CD4-positive, alpha-beta T cell (primary cell): ENCODE data around the gene CLCN6. TPM values are rescaled to one million over a fixed set of nuclear protein-coding genes. Genes with fewer than 3 reads are reported as not detected.

Experiments used
- ATAC-seq: fragments of 200-7000 bp; cut with Tn5 transposase; one replicate; pipeline ENCODE4 v1.10.0; 2022; ENCODE audit warnings: mild to moderate bottlenecking; ENCODE audit not compliant: poor library complexity
- CTCF ChIA-PET: fragments of 350-600 bp; sonication (Branson Sonifier 250); formaldehyde crosslinking; loops from one replicate; lab custom pipeline; 2021; ENCODE audit warnings: antibody characterized with exemption, inconsistent platforms; lab: Charles Lee
- POLR2A ChIA-PET: fragments of 350-600 bp; sonication (Branson Sonifier 250); formaldehyde crosslinking; loops from one replicate; lab custom pipeline; 2021; ENCODE audit warnings: antibody characterized with exemption, inconsistent platforms; lab: Charles Lee
- DNase-seq, 14 experiments: peaks; one replicate each; pipeline ENCODE4 v3.0.0-alpha.2; 2013 to 2020; ENCODE audit warnings: mixed read lengths in 2 of 14
- H3K27ac ChIP-seq, 2 donors: one replicate each; pipeline versions ENCODE4 v1.5.1 to v1.7.0; 2013; ENCODE audit warnings: low read length in 2 of 2, low read depth in 1 of 2, mild to moderate bottlenecking in 1 of 2
- H3K27me3 ChIP-seq, 2 experiments: 1 replicate in 1 of 2; 2 replicates in 1 of 2; pipeline versions ENCODE4 v1.6.1 to v1.7.0; 2013; ENCODE audit warnings: low read length in 2 of 2, control low read depth in 1 of 2, mild to moderate bottlenecking in 1 of 2, moderate library complexity in 1 of 2; ENCODE audit not compliant: insufficient read depth in 2 of 2, control insufficient read depth in 1 of 2
- H3K36me3 ChIP-seq: one replicate; pipeline ENCODE4 v1.6.1; 2013; ENCODE audit warnings: low read length, control low read depth; ENCODE audit not compliant: insufficient read depth
- H3K4me1 ChIP-seq: one replicate; pipeline ENCODE4 v1.6.1; 2013; ENCODE audit warnings: low read length, control low read depth; ENCODE audit not compliant: insufficient read depth
- H3K4me3 ChIP-seq: one replicate; pipeline ENCODE4 v1.5.1; 2013; ENCODE audit warnings: mild to moderate bottlenecking, low read length, moderate library complexity
- H3K9me3 ChIP-seq, 2 experiments: 1 replicate in 1 of 2; 2 replicates in 1 of 2; pipeline versions ENCODE4 v1.6.1 to v1.7.0; 2013; ENCODE audit warnings: low read length in 2 of 2, mild to moderate bottlenecking in 2 of 2, control low read depth in 1 of 2, moderate library complexity in 1 of 2; ENCODE audit not compliant: control insufficient read depth in 1 of 2, insufficient read depth in 1 of 2
- H3K27ac Mint-ChIP-seq: one replicate; pipeline ENCODE4 v1.8.0; 2020; ENCODE audit warnings: mixed read lengths
- H3K27me3 Mint-ChIP-seq: one replicate; pipeline ENCODE4 v1.8.0; 2021; ENCODE audit warnings: mixed read lengths
- H3K36me3 Mint-ChIP-seq: one replicate; pipeline ENCODE4 v1.8.0; 2021; ENCODE audit warnings: low read depth, mixed read lengths
- H3K4me1 Mint-ChIP-seq: one replicate; pipeline ENCODE4 v1.8.0; 2021; ENCODE audit warnings: low read depth, mixed read lengths
- H3K4me3 Mint-ChIP-seq: one replicate; pipeline ENCODE4 v1.8.0; 2020; ENCODE audit warnings: mild to moderate bottlenecking, mixed read lengths
- H3K9me3 Mint-ChIP-seq: one replicate; pipeline ENCODE4 v1.8.0; 2020; ENCODE audit warnings: mixed read lengths
- intact Hi-C, 2 experiments: fragments of 100-400 bp; cut with DNase I in 1 of 2; cut with micrococcal nuclease in 1 of 2; formaldehyde crosslinking; loops; one replicate each; pipeline versions ENCODE4 v1.15.1 to v1.9.0; 2023 to 2025; cut with DNase I, micrococcal nuclease
- total RNA-seq, 174 experiments: library from RNA in 2 of 174; stranded (reverse) in 2 of 174; gene quantifications; one replicate each; pipeline ENCODE4 v1.2.3 and lab custom pipeline; 2021 to 2026
- TF ChIP-seq, protein P1 (sequence below): fragments of 200-600 bp; IDR thresholded peaks from one replicate; pipeline ENCODE4 v1.8.0; 2022; ENCODE audit warnings: antibody characterized with exemption, mild to moderate bottlenecking

The CLCN6 gene
- total RNA-seq, 2 experiments from 2014 or later = 10.9 to 11.2 TPM

DNA sequence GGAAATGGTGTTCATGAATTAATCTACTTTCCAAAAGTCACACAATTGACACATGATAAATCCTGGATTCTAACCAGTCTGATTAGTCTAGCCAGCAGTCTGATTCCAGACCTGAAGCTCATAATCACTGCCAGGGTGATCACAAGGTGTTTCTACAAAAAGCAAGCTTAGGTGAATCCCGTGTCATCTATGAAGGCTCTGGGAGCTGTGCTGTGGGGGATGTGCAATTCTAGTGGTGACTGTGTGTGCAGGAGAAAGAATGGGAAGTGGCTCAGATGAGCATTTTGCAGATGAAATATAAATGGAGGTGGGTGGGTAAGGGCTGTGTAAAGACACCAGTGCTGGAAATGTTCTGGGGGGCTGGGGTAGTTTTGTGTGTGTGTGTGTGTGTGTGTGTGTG is 54.6 kb downstream of the CLCN6 start:
- intact Hi-C loops = no loop called here
- Mint-ChIP-seq H3K36me3 (no peaks in the 10 kb centered on the region), H3K4me3 (no peak overlapping the region), H3K9me3 (no peaks in the 10 kb centered on the region), H3K27ac (no peak overlapping the region), H3K4me1 (no peaks in the 10 kb centered on the region), H3K27me3 (peaks cover 78% of the 10 kb centered on the region)
- POLR2A ChIA-PET = no interaction called here
- ATAC-seq (no peak), DNase-seq (no peak)
- CTCF ChIA-PET = interaction anchor here (1.4 kb wide), 1 partner anchor 11 kb away, joined by 3 read pairs; no protein-coding TSS in a partner anchor
- Histone ChIP-seq H3K27me3 (peaks cover 50 to 64% of the 10 kb centered on the region in 2 experiments), H3K4me3 (no peak overlapping the region), H3K9me3 (peaks cover 0 to 15% of the 10 kb centered on the region in 2 experiments), H3K36me3 (no peaks in the 10 kb centered on the region), H3K4me1 (peaks cover 4% of the 10 kb centered on the region), H3K27ac (no peak overlapping the region)
- TF ChIP-seq, protein P1, sequence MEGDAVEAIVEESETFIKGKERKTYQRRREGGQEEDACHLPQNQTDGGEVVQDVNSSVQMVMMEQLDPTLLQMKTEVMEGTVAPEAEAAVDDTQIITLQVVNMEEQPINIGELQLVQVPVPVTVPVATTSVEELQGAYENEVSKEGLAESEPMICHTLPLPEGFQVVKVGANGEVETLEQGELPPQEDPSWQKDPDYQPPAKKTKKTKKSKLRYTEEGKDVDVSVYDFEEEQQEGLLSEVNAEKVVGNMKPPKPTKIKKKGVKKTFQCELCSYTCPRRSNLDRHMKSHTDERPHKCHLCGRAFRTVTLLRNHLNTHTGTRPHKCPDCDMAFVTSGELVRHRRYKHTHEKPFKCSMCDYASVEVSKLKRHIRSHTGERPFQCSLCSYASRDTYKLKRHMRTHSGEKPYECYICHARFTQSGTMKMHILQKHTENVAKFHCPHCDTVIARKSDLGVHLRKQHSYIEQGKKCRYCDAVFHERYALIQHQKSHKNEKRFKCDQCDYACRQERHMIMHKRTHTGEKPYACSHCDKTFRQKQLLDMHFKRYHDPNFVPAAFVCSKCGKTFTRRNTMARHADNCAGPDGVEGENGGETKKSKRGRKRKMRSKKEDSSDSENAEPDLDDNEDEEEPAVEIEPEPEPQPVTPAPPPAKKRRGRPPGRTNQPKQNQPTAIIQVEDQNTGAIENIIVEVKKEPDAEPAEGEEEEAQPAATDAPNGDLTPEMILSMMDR = no peak

DNA sequence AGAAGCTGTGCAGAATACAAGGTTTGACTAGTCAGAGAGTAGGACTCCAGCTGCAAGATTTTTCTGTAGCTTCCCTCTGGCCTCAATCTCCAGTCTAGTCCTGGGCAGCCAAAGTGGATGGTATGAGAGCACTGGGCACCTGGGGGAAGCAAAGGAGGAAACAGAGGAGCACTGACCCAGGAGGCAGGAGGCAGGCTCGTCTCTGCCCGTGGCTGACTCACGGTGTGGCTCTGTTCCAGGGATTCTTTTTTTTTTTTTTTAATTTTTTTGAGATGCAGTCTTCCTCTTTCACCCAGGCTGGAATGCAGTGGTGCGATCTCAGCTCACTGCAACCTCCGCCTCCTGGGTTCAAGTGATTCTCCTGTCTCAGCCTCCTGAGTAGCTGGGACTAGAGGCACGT is 56.9 kb downstream of the CLCN6 start:
- no peak overlapping the region for H3K27ac Mint-ChIP-seq
- DNase-seq (no peak), ATAC-seq (no peak)
- H3K36me3 Mint-ChIP-seq = no peaks in the 10 kb centered on the region
- CTCF ChIA-PET = no interaction called here
- POLR2A ChIA-PET = no interaction called here
- no peaks in the 10 kb centered on the region for H3K9me3 Mint-ChIP-seq
- no peak overlapping the region for H3K4me3 Mint-ChIP-seq
- H3K27me3 ChIP-seq = peaks cover 36 to 43% of the 10 kb centered on the region in 2 experiments
- H3K4me3 ChIP-seq = no peak overlapping the region
- peaks cover 62% of the 10 kb centered on the region for H3K27me3 Mint-ChIP-seq
- H3K4me1 ChIP-seq = peaks cover 4% of the 10 kb centered on the region
- H3K4me1 Mint-ChIP-seq = no peaks in the 10 kb centered on the region
- TF ChIP-seq, protein P1 = no peak
- peaks cover 0 to 15% of the 10 kb centered on the region in 2 experiments for H3K9me3 ChIP-seq
- no peaks in the 10 kb centered on the region for H3K36me3 ChIP-seq
- intact Hi-C loops = no loop called here
- H3K27ac ChIP-seq = no peak overlapping the region

DNA sequence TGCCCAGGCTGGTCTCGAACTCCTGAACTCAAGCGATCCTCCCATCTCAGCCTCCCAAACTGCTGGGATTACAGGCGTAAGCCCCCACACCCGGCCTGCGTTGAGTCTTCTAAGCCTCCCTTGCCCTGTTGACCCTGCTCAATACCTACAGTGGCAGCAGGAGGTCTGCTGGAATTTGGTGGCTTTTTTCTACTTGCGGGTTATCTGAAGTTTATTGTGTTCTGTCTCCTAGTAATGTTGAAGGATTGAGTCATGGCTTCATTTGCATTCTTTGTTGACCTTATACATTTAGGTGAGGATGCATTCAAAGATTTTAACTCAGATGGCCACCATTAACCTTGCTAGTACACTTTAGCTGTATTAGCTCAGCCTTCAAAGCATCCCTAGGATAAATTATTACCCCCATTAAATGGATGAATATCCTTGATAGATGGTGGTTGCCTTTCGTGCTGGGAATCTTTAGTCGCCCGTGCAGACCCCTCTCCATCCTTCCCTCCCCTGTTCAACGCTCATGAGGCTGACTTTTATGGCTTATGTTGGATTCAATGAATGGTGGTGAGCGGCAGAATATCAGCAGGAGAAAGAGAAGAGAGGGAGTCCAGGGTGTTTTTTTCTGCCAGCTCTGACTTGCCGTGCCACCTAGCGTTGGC is 62.5 kb downstream of the CLCN6 start:
- H3K4me3 Mint-ChIP-seq = no peak overlapping the region
- no peaks in the 10 kb centered on the region for H3K27me3 ChIP-seq
- H3K4me1 Mint-ChIP-seq = no peaks in the 10 kb centered on the region
- no peaks in the 10 kb centered on the region for H3K36me3 ChIP-seq
- no peaks in the 10 kb centered on the region for H3K9me3 ChIP-seq
- no peaks in the 10 kb centered on the region for H3K9me3 Mint-ChIP-seq
- intact Hi-C loops = no loop called here
- H3K4me1 ChIP-seq = no peaks in the 10 kb centered on the region
- H3K36me3 Mint-ChIP-seq = no peaks in the 10 kb centered on the region
- DNase-seq (no peak), ATAC-seq (no peak)
- TF ChIP-seq, protein P1 = no peak
- POLR2A ChIA-PET = no interaction called here
- CTCF ChIA-PET = no interaction called here
- H3K27ac ChIP-seq = no peak overlapping the region
- H3K4me3 ChIP-seq = no peak overlapping the region
- peaks cover 30% of the 10 kb centered on the region for H3K27me3 Mint-ChIP-seq
- no peak overlapping the region for H3K27ac Mint-ChIP-seq
